Colonic mucosa (tissue), 4 donors: ENCODE data around the gene MMADHC. TPM values are rescaled to one million over a fixed set of nuclear protein-coding genes. Genes with fewer than 3 reads are reported as not detected.

Source experiments
- DNase-seq: peaks from one replicate; pipeline ENCODE4 v3.0.0-alpha.2; 2020
- H3K27ac ChIP-seq: fragments of 200-600 bp; one replicate; pipeline ENCODE4 v1.8.0; 2021
- H3K27me3 ChIP-seq: fragments of 200-600 bp; one replicate; pipeline ENCODE4 v1.8.0; 2021
- H3K36me3 ChIP-seq: fragments of 200-600 bp; one replicate; pipeline ENCODE4 v1.8.0; 2021
- H3K4me1 ChIP-seq: fragments of 200-600 bp; one replicate; pipeline ENCODE4 v1.8.0; 2021; ENCODE audit warnings: mild to moderate bottlenecking
- H3K4me3 ChIP-seq: fragments of 200-600 bp; one replicate; pipeline ENCODE4 v1.8.0; 2021
- H3K9ac ChIP-seq, 2 donors: one replicate each; pipeline ENCODE4 v1.7.0; 2013; ENCODE audit warnings: control low read depth in 2 of 2, low read depth in 2 of 2, low read length in 2 of 2
- H3K9me3 ChIP-seq: fragments of 200-600 bp; one replicate; pipeline ENCODE4 v1.8.0; 2021
- CTCF ChIP-seq: fragments of 200-600 bp; IDR thresholded peaks from one replicate; pipeline ENCODE4 v1.8.0; 2022; ENCODE audit warnings: antibody characterized with exemption, mild to moderate bottlenecking
- intact Hi-C: fragments of 100-400 bp; cut with DNase I; formaldehyde crosslinking; loops from one replicate; pipeline ENCODE4 v1.14.1; 2022
- total RNA-seq, 2 donors: library from RNA; stranded (reverse); fragmentation: NEBNext Ultra II Directional in 1 of 2; extraction: Animal tissue kit (Norgen Biotek cat#: 25700) in 1 of 2; gene quantifications; one replicate each; pipeline ENCODE4 v1.2.1, GENCODE V29; 2021
- donor health status: healthy.
- donor health status: DM: no; HTN: no; CAD: no.
- donor health status: DM: no; HTN: no; CAD: no.

MMADHC gene
- total RNA-seq, 2 donors from 2014 or later, result 110 to 127 TPM

- Histone ChIP-seq H3K27ac (peak overlapping the region; percentile 35), H3K9ac (no peak overlapping the region), H3K27me3 (no peaks in the 10 kb centered on the region), H3K4me1 (no peaks in the 10 kb centered on the region), H3K4me3 (no peak overlapping the region), H3K36me3 (no peaks in the 10 kb centered on the region), H3K9me3 (no peaks in the 10 kb centered on the region)
- TF ChIP-seq CTCF, result no peak
- peak; percentile 24 for DNase-seq
- intact Hi-C loops, result no loop called here
Observed at GRCh38 chr2:149562324-149562723, 25.3 kb downstream of the MMADHC start.

DNA sequence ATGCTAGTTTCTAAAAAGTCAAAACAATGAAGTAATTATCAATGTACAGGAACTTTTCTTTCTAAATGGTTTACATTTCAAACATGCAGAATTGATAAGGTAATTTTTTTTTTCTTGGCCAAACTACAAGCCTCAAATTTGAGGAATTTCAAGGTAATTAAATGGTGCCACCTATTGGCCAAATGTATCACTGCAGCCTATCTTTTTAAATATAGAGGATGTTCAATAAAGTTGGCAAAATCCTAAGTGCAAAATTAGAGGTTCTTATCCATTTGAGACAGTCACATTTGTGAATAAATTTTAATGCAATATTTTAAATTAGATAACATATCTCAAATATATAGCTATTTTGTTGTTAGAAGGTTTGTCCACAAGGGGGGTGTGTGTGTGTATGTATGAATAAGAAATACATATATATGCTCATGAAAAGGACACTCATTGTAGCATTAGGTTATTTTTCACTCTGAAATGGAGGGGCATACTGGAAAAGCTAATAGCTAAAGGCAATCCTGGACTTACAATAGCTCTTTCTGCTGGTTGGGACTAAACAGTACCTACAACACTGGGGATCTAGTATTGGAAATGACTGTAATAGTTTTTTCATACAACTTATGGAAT, 26.2 kb downstream of the MMADHC start:
- no peak overlapping the region for H3K4me3 ChIP-seq
- H3K9ac ChIP-seq, result no peak overlapping the region
- intact Hi-C loops, result no loop called here
- DNase-seq, result peak; percentile 38
- no peaks in the 10 kb centered on the region for H3K9me3 ChIP-seq
- H3K27me3 ChIP-seq, result no peaks in the 10 kb centered on the region
- no peaks in the 10 kb centered on the region for H3K36me3 ChIP-seq
- peak; percentile 96 for TF ChIP-seq CTCF
- H3K4me1 ChIP-seq, result no peaks in the 10 kb centered on the region
- H3K27ac ChIP-seq, result no peak overlapping the region

DNA sequence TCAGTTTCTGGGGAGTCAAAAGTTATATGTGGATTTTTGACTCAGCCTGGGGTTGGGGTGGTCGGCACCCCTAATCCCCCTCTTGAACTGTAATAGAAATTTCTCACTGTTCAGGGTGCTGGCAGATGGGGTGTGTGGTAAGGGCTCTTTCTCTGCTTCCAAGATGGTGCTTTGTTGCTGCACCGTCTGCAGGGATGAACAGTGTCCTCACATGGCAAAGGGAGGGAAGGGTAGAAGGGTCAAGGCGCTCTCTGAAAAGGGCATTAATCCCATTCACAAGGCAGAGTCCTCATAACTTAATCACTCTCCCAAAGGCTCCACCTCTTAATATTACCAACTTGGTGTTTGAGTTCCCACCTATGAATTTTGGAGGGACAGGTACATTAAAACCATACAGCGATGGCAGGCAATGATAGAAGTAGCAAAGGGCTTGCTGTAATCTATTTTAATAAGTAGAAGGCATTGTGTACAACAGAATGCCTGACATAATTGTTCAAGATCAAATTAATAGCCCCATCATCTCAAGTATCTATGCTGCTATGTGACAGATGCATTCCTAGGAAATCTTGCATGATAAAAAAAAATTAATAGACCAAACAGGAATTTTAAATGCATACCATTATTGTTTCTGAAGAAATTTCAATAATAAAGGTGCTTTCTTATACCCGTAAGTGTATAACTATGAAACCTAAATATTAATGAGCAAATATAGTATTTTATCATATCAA, 28.1 kb downstream of the MMADHC start:
- Histone ChIP-seq H3K27ac (no peak overlapping the region), H3K4me1 (no peaks in the 10 kb centered on the region), H3K9ac (no peak overlapping the region), H3K4me3 (no peak overlapping the region), H3K9me3 (no peaks in the 10 kb centered on the region), H3K36me3 (no peaks in the 10 kb centered on the region), H3K27me3 (no peaks in the 10 kb centered on the region)
- TF ChIP-seq CTCF, result no peak
- intact Hi-C loops, result loop anchor here (5.0 kb wide), 1 partner anchor 542 kb away; no protein-coding TSS in a partner anchor
- DNase-seq, result no peak

DNA sequence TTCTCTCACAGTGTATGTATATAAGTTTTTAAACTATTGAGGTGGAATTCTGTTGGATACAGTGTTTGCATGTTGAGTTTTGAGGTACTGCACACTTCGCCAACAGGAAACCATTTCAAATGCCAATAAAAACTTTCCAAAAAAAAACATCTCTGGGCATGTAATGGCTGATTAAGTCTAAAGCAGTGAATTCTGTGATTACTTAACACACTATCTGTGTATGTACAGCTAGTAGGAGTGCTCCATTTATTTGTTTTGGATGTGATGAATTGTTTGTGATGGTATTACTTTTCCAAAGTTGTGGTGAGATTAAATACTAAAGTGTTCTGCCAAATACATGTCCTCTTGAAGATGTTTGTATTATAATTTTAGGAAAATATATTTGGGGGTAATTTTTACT, 31.1 kb downstream of the MMADHC start:
- no peaks in the 10 kb centered on the region for H3K4me1 ChIP-seq
- no peaks in the 10 kb centered on the region for H3K36me3 ChIP-seq
- no peak for TF ChIP-seq CTCF
- DNase-seq, result no peak
- no peak overlapping the region for H3K27ac ChIP-seq
- no peak overlapping the region for H3K4me3 ChIP-seq
- no peak overlapping the region for H3K9ac ChIP-seq
- H3K27me3 ChIP-seq, result no peaks in the 10 kb centered on the region
- intact Hi-C loops, result loop anchor here (5.0 kb wide), 1 partner anchor 539 kb away; no protein-coding TSS in a partner anchor
- no peaks in the 10 kb centered on the region for H3K9me3 ChIP-seq

DNA sequence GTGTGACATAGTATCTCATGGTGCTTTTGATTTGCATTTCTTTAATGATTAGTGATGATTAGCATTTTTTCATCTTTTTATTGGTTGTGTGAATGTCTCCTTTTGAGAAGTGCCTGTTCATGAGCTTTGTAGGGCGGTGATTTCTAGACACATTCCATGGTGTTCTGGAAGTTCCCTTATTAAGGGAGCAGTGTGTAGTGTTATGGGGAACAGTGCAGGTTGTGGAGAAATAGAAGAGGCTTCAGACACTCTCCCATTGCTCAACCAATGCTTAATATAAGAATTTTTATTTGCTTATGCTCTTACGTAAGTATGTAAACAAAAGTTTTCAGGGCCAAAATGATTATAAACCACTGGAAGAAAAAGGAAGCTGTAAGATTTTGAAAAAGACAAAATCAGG, 34.7 kb downstream of the MMADHC start:
- no peak overlapping the region for H3K4me3 ChIP-seq
- no peaks in the 10 kb centered on the region for H3K9me3 ChIP-seq
- H3K27me3 ChIP-seq, result no peaks in the 10 kb centered on the region
- H3K9ac ChIP-seq, result no peak overlapping the region
- H3K27ac ChIP-seq, result no peak overlapping the region
- H3K4me1 ChIP-seq, result no peaks in the 10 kb centered on the region
- no peak for DNase-seq
- TF ChIP-seq CTCF, result no peak
- H3K36me3 ChIP-seq, result no peaks in the 10 kb centered on the region
- intact Hi-C loops, result no loop called here
